OCI-LY3 (cell line): ENCODE measurements around the gene PANX2.

ENCODE experiments used
- EZH2phosphoT487 ChIP-seq: fragments of 200-600 bp; shearing (Covaris generic); IDR thresholded peaks from 2 replicates; pipeline ENCODE4 v1.6.1; 2018; ENCODE audit warnings: antibody characterized with exemption, mixed run types, low read depth
- TF ChIP-seq, protein P1 (sequence below): fragments of 200-600, 300-600 bp; sonication (generic); IDR thresholded peaks from 2 replicates; pipeline ENCODE4 v1.5.1; 2014; ENCODE audit warnings: antibody characterized with exemption, low read length, low read depth

DNA sequence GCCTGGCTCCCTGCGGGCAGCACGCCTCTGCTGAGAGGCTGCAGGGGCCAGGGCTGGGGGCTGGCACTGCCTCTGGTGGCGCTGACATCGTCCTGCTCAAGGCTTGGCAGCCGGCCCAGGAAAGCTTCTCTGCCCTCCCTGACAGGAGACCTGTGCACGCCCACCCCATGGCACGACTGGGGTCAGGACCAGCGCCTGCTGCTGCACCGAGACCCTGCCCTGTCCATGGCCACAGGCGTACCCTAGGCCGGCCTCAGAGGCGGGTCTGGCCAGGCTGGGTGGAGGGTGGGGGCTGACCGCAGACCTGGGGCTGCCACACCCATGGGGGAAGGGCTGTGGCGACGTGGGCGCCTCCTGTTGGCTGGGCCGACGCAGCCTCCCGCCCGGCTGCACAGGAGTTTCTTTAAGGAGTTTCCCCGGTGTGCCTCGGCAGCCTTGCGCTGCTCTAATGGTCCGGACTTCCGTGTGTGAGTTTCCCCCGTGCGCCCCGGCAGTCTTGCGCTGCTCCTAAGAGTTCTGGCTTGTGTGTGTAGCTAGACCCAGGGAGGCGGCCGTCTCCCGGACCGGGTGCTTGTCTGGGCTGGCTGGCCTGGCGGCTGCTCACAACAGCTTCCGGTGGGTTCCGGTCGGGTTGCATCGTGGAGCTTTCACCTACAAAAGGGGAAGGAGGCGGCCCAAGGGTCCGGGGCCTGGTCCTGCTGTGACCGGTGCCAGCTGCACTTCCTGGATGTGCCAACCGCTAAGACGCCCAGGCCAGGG lies 19.8 kb downstream of the PANX2 start:
- no peak for TF ChIP-seq EZH2phosphoT487
- TF ChIP-seq, protein P1, sequence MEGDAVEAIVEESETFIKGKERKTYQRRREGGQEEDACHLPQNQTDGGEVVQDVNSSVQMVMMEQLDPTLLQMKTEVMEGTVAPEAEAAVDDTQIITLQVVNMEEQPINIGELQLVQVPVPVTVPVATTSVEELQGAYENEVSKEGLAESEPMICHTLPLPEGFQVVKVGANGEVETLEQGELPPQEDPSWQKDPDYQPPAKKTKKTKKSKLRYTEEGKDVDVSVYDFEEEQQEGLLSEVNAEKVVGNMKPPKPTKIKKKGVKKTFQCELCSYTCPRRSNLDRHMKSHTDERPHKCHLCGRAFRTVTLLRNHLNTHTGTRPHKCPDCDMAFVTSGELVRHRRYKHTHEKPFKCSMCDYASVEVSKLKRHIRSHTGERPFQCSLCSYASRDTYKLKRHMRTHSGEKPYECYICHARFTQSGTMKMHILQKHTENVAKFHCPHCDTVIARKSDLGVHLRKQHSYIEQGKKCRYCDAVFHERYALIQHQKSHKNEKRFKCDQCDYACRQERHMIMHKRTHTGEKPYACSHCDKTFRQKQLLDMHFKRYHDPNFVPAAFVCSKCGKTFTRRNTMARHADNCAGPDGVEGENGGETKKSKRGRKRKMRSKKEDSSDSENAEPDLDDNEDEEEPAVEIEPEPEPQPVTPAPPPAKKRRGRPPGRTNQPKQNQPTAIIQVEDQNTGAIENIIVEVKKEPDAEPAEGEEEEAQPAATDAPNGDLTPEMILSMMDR: peak; percentile 46
